Measurements from ENCODE around the gene ALX4.

Gene ALX4

DNA sequence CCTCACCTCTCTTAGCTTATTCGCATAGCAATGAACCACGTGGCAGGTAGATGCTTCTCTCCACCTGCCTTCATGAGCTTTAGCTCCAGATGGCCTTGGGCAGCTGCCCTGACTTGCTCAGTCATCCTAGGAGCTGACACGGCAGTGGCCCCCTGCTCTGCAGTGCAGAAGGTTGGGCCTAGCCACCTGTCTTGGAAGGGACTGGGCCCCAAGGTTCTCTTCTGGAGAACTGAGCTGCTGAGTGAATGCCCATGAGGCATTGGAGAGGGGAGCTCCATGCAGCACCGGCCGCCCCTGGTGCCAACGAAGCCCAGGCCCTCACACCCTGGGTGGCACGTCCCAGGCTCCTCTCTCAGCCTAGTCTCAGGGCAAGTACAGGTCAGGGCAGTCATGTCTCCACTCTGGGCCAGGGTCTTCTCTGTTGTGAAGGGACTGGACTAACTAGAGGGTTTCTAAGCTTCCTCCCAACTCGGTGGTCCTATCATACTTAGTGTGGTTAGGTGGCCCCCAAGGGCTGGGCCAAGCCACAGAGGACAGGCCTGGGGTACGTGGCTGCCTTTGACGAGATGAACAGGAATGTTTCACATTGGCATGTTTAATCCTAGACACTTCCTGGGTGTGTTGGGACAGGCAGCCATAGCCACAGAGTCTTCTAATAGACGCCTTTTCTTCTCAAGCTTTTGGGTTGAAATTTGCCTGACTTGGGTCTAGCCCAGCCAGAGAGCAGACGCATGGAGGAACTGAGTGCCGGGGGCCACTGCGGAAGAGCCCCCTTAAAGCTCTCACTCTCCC is 47.9 kb downstream of the ALX4 start:
- no peak for TF ChIP-seq SUZ12 (IDR thresholded peaks at IDR 0.05)
- no peak for TF ChIP-seq HDGF (IDR thresholded peaks at IDR 0.05; ENCODE audit: borderline replicate concordance)
- POLR2A ChIA-PET, result no interaction called here
- no peak for DNase-seq (ENCODE audit: extremely low spot score)
- CTCF ChIA-PET, result no interaction called here

DNA sequence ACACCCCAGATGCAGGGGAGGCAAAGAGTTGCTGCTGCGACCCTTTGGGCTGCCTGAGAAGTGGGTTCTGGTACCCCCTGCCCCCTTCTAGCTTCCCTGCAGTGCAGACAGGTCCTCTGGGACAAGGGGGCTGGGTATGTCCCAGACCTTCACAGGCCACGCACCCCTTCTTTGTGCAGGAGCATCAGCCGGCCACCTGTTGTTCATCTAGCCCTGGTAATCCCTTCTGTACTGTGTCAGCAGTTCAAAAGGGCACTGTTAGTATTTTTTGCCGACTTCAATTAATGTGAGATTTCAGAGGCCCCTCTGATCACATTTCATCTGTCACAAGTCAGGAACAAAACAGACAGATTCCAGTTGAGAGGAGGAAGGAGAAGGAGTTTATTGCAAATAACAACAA is 49.9 kb downstream of the ALX4 start:
- ChIA-PET POLR2A (no interaction called here), CTCF (interaction anchor here (0.6 kb wide), 1 partner anchor 1721 kb away, joined by 3 read pairs; no protein-coding TSS in a partner anchor)
- DNase-seq (ENCODE audit: extremely low spot score), result no peak
- no peak for TF ChIP-seq TARDBP (IDR thresholded peaks at IDR 0.05)
- TF ChIP-seq SP1 (IDR thresholded peaks at IDR 0.05), result no peak
- no peak for TF ChIP-seq SUZ12 (IDR thresholded peaks at IDR 0.05)
- no peak for TF ChIP-seq L3MBTL2 (conservative IDR thresholded peaks at IDR 0.05)
- TF ChIP-seq FOXM1 (IDR thresholded peaks at IDR 0.05; ENCODE audit: borderline replicate concordance), result no peak
- TF ChIP-seq, protein P1, sequence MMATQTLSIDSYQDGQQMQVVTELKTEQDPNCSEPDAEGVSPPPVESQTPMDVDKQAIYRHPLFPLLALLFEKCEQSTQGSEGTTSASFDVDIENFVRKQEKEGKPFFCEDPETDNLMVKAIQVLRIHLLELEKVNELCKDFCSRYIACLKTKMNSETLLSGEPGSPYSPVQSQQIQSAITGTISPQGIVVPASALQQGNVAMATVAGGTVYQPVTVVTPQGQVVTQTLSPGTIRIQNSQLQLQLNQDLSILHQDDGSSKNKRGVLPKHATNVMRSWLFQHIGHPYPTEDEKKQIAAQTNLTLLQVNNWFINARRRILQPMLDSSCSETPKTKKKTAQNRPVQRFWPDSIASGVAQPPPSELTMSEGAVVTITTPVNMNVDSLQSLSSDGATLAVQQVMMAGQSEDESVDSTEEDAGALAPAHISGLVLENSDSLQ (IDR thresholded peaks at IDR 0.05), result no peak
- no peak for TF ChIP-seq ZNF384 (IDR thresholded peaks at IDR 0.05)
- TF ChIP-seq ELF4 (IDR thresholded peaks at IDR 0.05), result no peak

DNA sequence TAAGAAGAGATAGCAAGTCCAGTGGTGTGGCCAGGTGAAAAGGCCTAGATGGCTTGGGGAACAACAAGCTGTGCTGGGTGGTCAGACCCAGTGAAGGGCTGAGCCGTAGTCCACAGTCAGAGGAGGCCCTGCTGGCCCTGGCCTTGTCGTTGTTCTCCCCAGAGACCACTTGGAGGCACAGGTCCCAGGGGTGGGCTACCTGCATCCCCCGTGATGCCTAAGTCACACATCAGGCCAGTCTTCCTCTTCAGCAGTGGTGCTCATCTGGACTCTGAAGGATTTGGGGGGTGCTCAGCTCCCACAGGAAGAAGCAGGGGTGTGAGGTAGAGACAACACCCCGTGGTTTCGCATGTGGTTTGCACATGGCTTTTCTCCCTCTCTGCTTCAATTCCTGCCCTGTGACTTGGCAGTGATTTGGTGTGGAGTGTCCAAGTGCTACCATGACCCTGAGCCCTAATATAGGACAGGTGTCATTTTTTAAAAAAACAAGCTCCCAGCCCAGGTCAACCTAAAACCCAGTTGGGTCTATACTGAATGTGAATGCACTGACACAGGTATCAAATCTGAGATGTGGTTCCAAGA is 51.0 kb downstream of the ALX4 start:
- ChIA-PET POLR2A (no interaction called here), CTCF (interaction anchor here (0.7 to 1.1 kb wide), 2 partner anchors 164 to 165 kb away, joined by 3 read pairs; partner anchors contain the start of gene EXT2)
- DNase-seq (ENCODE audit: extremely low spot score), result no peak
- TF ChIP-seq LEF1 (IDR thresholded peaks at IDR 0.05; ENCODE audit: borderline replicate concordance), result no peak
- no peak for TF ChIP-seq ZNF384 (IDR thresholded peaks at IDR 0.05)
- no peak for TF ChIP-seq FOXM1 (IDR thresholded peaks at IDR 0.05; ENCODE audit: borderline replicate concordance)
- TF ChIP-seq, protein P1 (IDR thresholded peaks at IDR 0.05), result no peak
- TF ChIP-seq TARDBP (IDR thresholded peaks at IDR 0.05), result no peak
- no peak for TF ChIP-seq L3MBTL2 (conservative IDR thresholded peaks at IDR 0.05)
- no peak for TF ChIP-seq NFRKB (IDR thresholded peaks at IDR 0.05)
- no peak for TF ChIP-seq ARNT (IDR thresholded peaks at IDR 0.05)
- no peak for TF ChIP-seq FOXA1 (IDR thresholded peaks at IDR 0.05)
- TF ChIP-seq SUZ12 (IDR thresholded peaks at IDR 0.05), result no peak
- TF ChIP-seq SP1 (IDR thresholded peaks at IDR 0.05), result no peak
- TF ChIP-seq CTBP1 (IDR thresholded peaks at IDR 0.05; ENCODE audit: borderline replicate concordance), result no peak

DNA sequence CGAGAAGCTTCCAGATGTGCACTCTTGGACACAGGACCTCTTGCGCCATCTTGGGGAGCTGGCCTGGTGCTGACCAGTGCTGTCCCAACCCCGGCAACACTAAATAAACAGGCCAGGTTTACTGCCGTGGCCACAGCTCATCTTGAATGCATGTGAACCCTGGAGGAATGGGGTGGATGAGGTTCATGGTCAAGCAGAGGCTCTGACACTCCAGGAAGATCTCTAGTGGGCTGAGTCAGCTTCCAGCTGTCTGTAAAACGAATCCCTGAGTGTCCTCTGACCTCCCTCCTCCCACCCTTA is 51.8 kb downstream of the ALX4 start:
- POLR2A ChIA-PET, result no interaction called here
- TF ChIP-seq, protein P1 (IDR thresholded peaks at IDR 0.05), result no peak
- TF ChIP-seq TARDBP (IDR thresholded peaks at IDR 0.05), result no peak
- TF ChIP-seq ZNF384 (IDR thresholded peaks at IDR 0.05), result no peak
- TF ChIP-seq FOXA1 (IDR thresholded peaks at IDR 0.05), result no peak
- TF ChIP-seq ARNT (IDR thresholded peaks at IDR 0.05), result no peak
- TF ChIP-seq FOXM1 (IDR thresholded peaks at IDR 0.05; ENCODE audit: borderline replicate concordance), result no peak
- TF ChIP-seq LEF1 (IDR thresholded peaks at IDR 0.05; ENCODE audit: borderline replicate concordance), result no peak
- TF ChIP-seq SUZ12 (IDR thresholded peaks at IDR 0.05), result no peak
- TF ChIP-seq NFRKB (IDR thresholded peaks at IDR 0.05), result no peak
- no peak for TF ChIP-seq HDGF (IDR thresholded peaks at IDR 0.05; ENCODE audit: borderline replicate concordance)
- no peak for TF ChIP-seq ELF4 (IDR thresholded peaks at IDR 0.05)
- TF ChIP-seq L3MBTL2 (conservative IDR thresholded peaks at IDR 0.05), result no peak
- TF ChIP-seq CTBP1 (IDR thresholded peaks at IDR 0.05; ENCODE audit: borderline replicate concordance), result no peak
- no peak for TF ChIP-seq BHLHE40 (IDR thresholded peaks at IDR 0.05; ENCODE audit: borderline replicate concordance)
- no peak for TF ChIP-seq FOXK2 (IDR thresholded peaks at IDR 0.05)
- TF ChIP-seq SP1 (IDR thresholded peaks at IDR 0.05), result no peak
- CTCF ChIA-PET, result interaction anchor here (1.0 to 1.1 kb wide), 2 partner anchors 163 to 279 kb away, joined by 3 read pairs; partner anchors contain the start of gene EXT2
- DNase-seq (ENCODE audit: extremely low spot score), result no peak

DNA sequence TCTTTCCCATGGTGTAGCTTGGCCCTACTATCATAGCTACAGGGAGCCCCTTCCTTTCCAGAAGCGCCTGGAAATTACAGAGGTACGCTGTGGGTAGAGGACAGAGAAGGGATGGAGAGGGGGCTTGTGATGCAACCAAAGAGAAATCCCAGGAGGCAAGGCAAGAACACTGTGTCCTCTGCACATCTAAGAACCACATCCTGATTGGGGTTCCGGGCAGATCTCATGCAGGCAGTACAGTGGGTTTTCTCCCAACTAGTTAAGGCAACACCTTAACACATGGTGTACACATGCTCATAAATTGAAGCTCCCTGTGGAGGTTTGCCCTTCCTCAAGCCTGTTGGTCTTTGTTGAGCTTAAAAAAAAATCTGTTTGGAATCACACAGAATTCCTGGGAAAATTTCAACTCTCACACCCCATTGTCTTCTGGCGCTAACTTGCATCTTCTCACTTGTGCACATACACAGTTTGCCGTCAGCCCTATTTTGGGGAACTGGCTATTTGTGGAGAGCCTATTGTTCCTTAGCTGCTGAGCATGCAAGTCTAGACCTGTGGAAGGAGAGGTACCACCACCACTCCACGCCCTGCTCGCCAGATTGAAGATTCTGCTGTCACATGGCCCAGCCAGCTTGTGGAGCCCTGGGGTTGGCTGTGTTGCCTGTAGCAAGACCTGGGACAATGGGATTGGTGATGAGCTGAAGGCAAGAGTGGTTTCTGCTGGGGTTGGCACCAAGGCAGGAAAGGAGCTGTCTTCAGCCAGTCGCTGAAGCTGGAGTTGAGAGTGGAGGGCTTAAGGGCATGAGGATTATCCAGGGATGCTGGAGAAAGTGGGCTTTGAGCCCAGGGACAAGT is 52.4 kb downstream of the ALX4 start:
- ChIA-PET POLR2A (interaction anchor here (1.0 kb wide), 1 partner anchor 10 kb away, joined by 4 read pairs; no protein-coding TSS in a partner anchor), CTCF (interaction anchor here (1.0 to 1.1 kb wide), 2 partner anchors 163 to 280 kb away, joined by 3 read pairs; partner anchors contain the start of gene EXT2)
- DNase-seq (ENCODE audit: extremely low spot score), result no peak
- TF ChIP-seq ARNT (IDR thresholded peaks at IDR 0.05) (no peak), FOXK2 (IDR thresholded peaks at IDR 0.05) (no peak), TARDBP (IDR thresholded peaks at IDR 0.05) (no peak), ELF4 (IDR thresholded peaks at IDR 0.05) (no peak), NFRKB (IDR thresholded peaks at IDR 0.05) (no peak), SUZ12 (IDR thresholded peaks at IDR 0.05) (no peak), LEF1 (IDR thresholded peaks at IDR 0.05; ENCODE audit: borderline replicate concordance) (no peak), FOXM1 (IDR thresholded peaks at IDR 0.05; ENCODE audit: borderline replicate concordance) (no peak), FOXA1 (IDR thresholded peaks at IDR 0.05) (no peak), CTBP1 (IDR thresholded peaks at IDR 0.05; ENCODE audit: borderline replicate concordance) (no peak), HDGF (IDR thresholded peaks at IDR 0.05; ENCODE audit: borderline replicate concordance) (no peak), SP1 (IDR thresholded peaks at IDR 0.05) (no peak)
- TF ChIP-seq, protein P1 (IDR thresholded peaks at IDR 0.05), result no peak
